Tibial artery (tissue), 4 donors: Measurements from ENCODE around the gene MPZL3.

Experiments used
- DNase-seq, 2 donors: peaks; one replicate each; pipeline ENCODE4 v3.0.0-alpha.2; 2019
- H3K27ac ChIP-seq, 2 donors: fragments of 200-600 bp; sonication (generic) in 1 of 2; 1 replicate in 1 of 2; 2 replicates in 1 of 2; pipeline ENCODE4 v1.5.1; 2018 to 2019; ENCODE audit warnings: mild to moderate bottlenecking in 1 of 2
- H3K27me3 ChIP-seq, 2 donors: fragments of 200-600 bp; sonication (generic) in 1 of 2; one replicate each; pipeline versions ENCODE4 v1.5.1 to v1.6.0; 2016 to 2019
- H3K36me3 ChIP-seq, 3 donors: fragments of 200-600 bp; sonication (generic) in 2 of 3; one replicate each; pipeline ENCODE4 v1.5.1; 2016 to 2019; ENCODE audit warnings: mild to moderate bottlenecking in 2 of 3
- H3K4me1 ChIP-seq, 4 donors: fragments of 200-600 bp; sonication (generic) in 2 of 4; 1 replicate in 3 of 4; 2 replicates in 1 of 4; pipeline ENCODE4 v1.5.1; 2016 to 2019
- H3K4me3 ChIP-seq, 2 donors: fragments of 200-600 bp; sonication (generic) in 1 of 2; 1 replicate in 1 of 2; 2 replicates in 1 of 2; pipeline ENCODE4 v1.5.1; 2018 to 2019; ENCODE audit warnings: mild to moderate bottlenecking in 2 of 2
- H3K9me3 ChIP-seq, 3 donors: fragments of 200-600 bp; sonication (generic) in 1 of 3; one replicate each; pipeline ENCODE4 v1.5.1; 2016 to 2019
- CTCF ChIP-seq, 2 experiments: fragments of 200-600 bp in 1 of 2; fragments of 450-650 bp in 1 of 2; IDR thresholded peaks; one replicate each; pipeline ENCODE4 v1.5.1; 2017 to 2019; ENCODE audit warnings: antibody characterized with exemption in 2 of 2, mild to moderate bottlenecking in 1 of 2, moderate library complexity in 1 of 2
- intact Hi-C: fragments of 100-400 bp; cut with DNase I; formaldehyde crosslinking; loops from one replicate; pipeline ENCODE4 v1.15.0; 2023; ENCODE audit warnings: low total_unique reads

Gene MPZL3

DNA sequence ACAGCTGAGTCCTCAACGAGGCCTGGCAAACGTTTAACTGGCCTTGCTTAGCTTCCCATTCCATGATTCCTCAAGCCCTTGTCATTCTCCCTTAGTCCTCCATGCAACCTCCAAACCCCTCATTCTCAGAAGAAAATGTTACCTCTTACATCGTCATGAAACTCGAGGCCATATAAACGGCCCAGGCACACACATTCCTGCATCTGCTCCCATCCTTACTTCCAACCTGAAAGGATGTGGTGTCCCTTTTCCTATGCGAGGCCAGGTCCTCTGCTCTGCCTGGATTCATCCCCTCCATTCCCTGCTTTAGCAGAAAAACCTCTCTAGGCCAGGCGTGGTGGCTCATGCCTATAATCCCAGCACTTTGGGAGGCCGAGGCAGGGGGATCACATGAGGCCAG is 9.0 kb downstream of the MPZL3 start:
- Histone ChIP-seq H3K9me3 (no peaks in the 10 kb centered on the region), H3K4me1 (peaks cover 0 to 4% (median 0%) of the 10 kb centered on the region in 4 donors), H3K27ac (no peak overlapping the region), H3K27me3 (peaks cover 0 to 6% of the 10 kb centered on the region in 2 donors), H3K4me3 (no peak overlapping the region), H3K36me3 (no peaks in the 10 kb centered on the region)
- intact Hi-C loops, result no loop called here
- no peak for TF ChIP-seq CTCF (IDR thresholded peaks at IDR 0.05)
- no peak for DNase-seq

DNA sequence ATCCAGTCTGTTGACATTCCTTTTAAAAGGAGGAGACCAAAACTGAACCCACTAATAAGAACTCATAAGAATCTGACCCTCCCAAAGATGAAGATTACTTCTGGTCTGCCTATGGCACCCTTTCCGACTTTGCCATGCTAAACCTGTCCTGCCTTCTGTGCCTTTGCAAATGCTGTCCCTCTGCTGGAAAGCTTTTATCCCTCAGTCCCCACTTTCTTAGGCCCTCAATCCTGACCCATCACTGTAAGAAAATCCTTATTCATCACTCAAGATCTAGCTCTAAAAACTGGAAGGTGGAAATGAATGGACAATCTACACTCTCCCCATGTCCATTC is 10.4 kb downstream of the MPZL3 start:
- Histone ChIP-seq H3K27me3 (peaks cover 0 to 3% of the 10 kb centered on the region in 2 donors), H3K27ac (no peak overlapping the region), H3K36me3 (no peaks in the 10 kb centered on the region), H3K4me1 (peaks cover 0 to 4% (median 0%) of the 10 kb centered on the region in 4 donors), H3K4me3 (no peak overlapping the region), H3K9me3 (no peaks in the 10 kb centered on the region)
- intact Hi-C loops, result no loop called here
- no peak for TF ChIP-seq CTCF (IDR thresholded peaks at IDR 0.05)
- no peak for DNase-seq

GRCh38 chr11:118240999-118241763 is 11.0 kb downstream of the MPZL3 start:
- Histone ChIP-seq H3K9me3 (no peaks in the 10 kb centered on the region), H3K4me1 (peaks cover 0 to 4% (median 0%) of the 10 kb centered on the region in 4 donors), H3K27ac (no peak overlapping the region), H3K36me3 (no peaks in the 10 kb centered on the region), H3K27me3 (peaks cover 0 to 3% of the 10 kb centered on the region in 2 donors), H3K4me3 (no peak overlapping the region)
- intact Hi-C loops, result no loop called here
- DNase-seq, result no peak
- no peak for TF ChIP-seq CTCF (IDR thresholded peaks at IDR 0.05)

DNA sequence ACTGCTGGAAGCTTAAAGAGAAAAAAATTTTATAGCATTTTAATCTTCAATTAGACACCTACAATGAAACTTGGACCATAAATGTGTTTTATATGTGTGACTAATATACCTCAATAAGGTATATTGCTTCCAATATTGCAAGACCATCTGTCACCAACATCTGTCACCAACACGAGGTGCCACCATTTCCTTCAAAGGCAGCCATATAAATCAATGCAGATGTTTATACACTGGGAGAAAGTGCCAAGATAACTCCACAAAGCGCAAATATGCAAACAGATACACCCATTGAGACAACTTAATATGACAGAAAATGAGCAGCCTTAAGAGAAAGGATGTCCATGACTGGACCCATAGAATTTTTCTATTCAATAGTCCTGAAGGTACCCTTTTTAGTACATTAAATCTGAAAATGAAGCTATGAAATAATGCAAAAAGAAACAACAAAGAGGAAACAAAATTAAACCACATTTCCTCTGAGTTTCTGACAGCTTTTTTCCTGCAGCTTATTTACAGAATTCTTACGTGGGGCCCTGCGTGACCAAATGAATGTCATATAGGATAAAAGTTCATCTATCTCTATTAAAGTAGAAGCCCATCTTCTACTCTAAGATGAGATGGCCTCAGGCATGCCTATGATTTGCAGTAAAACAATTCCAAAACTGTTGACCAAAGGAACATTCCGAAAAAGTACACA is 12.5 kb downstream of the MPZL3 start:
- DNase-seq, result no peak
- Histone ChIP-seq H3K27me3 (peaks cover 0 to 3% of the 10 kb centered on the region in 2 donors), H3K4me1 (peaks cover 0 to 4% (median 0%) of the 10 kb centered on the region in 4 donors), H3K4me3 (no peak overlapping the region), H3K9me3 (no peaks in the 10 kb centered on the region), H3K27ac (no peak overlapping the region), H3K36me3 (no peaks in the 10 kb centered on the region)
- intact Hi-C loops, result no loop called here
- no peak for TF ChIP-seq CTCF (IDR thresholded peaks at IDR 0.05)

DNA sequence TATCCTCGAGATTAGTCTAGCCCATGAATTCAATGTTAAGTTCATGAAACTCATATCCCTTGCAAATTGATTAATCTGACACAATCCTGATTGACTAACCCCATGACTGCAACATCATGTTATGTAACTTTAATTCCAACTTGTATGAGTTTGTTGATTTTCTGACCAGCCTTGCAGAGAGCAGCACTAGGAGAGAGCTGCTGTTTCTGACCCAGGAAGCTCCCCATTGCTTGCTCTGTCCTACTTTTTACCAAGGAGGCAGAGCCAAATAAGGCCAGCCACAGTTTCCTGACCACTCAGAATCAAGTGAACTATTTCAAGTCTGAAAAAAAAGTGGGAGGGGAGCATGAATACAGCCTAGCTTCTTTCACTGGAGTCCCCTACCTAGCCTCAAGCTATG is 13.2 kb downstream of the MPZL3 start:
- Histone ChIP-seq H3K27ac (no peak overlapping the region), H3K27me3 (peaks cover 0 to 3% of the 10 kb centered on the region in 2 donors), H3K9me3 (no peaks in the 10 kb centered on the region), H3K4me1 (peaks cover 0 to 4% (median 0%) of the 10 kb centered on the region in 4 donors), H3K36me3 (no peaks in the 10 kb centered on the region), H3K4me3 (no peak overlapping the region)
- no peak for DNase-seq
- intact Hi-C loops, result no loop called here
- TF ChIP-seq CTCF (IDR thresholded peaks at IDR 0.05), result no peak
